LHCN-M2 (cell line): ENCODE data around the gene ANKRD49. TPM values are rescaled to one million over a fixed set of nuclear protein-coding genes. Genes with fewer than 3 reads are reported as not detected.

Experiments
- DNase-seq: peaks from one replicate; pipeline ENCODE4 v3.0.0-alpha.2; 2012; ENCODE audit warnings: low read depth
- polyA plus RNA-seq: library from polyadenylated mRNA; unstranded; fragments of >200 nt; gene quantifications from one replicate; pipeline ENCODE4 v1.2.1, GENCODE V29; 2012; ENCODE audit warnings: missing spikeins
- total RNA-seq: library from RNA; depleted of rRNA; stranded (reverse); fragments of >200 nt; gene quantifications from 2 replicates; pipeline ENCODE4 v1.2.3, GENCODE V29; 2014; rRNA removed

Gene ANKRD49, protein sequence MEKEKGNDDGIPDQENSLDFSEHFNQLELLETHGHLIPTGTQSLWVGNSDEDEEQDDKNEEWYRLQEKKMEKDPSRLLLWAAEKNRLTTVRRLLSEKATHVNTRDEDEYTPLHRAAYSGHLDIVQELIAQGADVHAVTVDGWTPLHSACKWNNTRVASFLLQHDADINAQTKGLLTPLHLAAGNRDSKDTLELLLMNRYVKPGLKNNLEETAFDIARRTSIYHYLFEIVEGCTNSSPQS
- total RNA-seq: 11.5 and 12.2 TPM in 2 replicates
- 3.6 TPM for polyA plus RNA-seq

DNA sequence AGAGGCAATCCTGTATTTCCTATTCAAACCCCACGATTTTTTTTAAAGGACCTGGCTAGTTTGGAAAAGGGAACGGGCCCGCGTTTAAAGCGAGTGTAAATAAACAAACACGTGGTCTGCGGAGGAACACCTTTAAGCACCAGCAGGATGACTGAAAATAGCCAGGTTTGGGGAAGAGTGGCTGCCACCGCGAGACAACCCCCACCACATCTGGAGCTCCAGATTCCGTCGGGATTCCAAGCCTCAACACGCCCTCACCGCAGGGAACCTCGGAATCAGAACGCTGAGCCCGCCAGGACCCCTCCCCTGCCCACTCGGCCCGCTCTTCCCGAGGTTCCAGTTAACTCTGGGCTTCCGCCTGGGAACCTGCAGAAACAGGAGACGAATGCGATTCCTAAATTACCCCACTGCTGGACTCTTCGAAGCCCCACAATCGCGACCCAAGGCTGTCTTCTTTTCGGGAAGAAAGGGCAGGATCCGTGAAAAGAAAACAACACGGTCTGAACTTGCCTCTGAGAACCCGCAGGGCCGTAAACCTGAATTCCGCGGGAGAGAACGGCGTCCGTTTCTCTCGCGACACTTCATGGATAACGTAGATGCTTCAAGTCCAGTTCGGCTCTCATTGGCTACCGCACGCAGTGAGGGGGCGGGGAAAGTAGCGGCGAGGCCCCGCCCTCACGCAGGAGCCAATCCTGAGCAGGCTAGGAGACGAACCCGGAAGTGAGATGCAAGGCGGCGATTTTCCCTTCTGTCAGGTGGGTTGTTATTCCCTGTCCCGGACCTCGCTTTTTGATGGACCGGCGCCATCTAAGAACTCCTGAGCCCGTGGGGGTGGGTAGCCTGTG lies at the start of gene ANKRD49, which contains the start of gene MRE11:
ANKRD49 (plus strand) TSS at position 704 of the 845 bp plus-strand sequence. CDS start 2,710 bp downstream, outside the sequence.
MRE11 (minus strand) TSS at position 564 of the 845 bp plus-strand sequence. CDS start 1,043 bp downstream, outside the sequence.
- DNase-seq: peak; percentile 96

DNA sequence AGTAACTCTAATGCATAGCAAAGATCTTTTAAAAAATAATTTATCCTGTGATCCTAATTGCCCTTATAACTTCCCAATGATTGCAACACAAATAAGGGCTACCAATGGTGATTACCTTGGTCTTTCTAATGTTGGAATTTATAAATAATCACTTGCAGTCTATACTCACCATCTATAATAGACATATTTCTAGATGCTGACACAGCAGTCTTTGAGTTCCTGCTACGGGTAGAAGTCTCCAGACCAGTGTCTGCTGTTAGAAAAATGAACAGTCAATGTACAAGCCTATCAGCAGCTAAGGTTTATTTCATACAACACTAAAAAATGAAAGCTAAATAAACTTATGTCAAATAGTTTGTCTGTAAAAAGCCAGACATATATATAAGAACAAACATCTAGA lies 48.1 kb upstream of the ANKRD49 start:
- DNase-seq: no peak

DNA sequence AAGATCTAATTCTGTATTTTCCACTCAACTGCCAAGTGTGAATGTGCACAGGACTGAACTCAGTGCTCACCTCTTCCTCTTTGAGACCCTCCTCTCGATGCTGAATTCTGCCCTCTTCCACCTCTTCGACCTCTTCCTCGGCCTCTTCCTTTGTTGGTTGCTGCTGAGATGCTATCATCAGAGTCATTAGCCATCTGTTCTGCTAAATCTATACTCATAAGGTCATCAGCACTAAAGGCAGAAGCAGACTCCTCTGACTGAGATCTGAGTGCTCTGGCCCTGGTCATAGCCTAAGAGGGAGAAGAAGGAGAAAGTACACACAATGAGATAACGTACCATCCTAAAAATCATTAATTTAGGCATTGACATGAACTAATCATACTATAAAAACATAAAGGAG lies 46.6 kb upstream of the ANKRD49 start:
- no peak for DNase-seq

DNA sequence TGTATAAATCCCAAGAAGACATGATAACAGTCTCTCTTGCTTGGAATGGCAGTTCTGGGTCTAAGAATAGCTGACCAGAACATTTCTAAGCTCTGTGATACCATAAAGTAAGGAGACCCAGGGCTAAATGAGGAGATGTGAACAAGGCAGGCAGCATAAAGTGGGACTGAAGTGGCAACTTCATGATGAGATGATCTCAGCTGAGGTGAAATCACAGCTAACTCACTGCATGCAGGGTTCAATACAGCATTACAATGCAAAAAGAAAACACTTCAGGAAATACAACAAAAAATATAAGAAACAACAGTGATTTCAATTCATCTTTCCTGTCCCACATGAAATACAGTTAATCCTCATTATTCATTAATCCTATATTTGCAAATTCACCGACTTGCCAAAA lies 44.8 kb upstream of the ANKRD49 start:
- DNase-seq: no peak

DNA sequence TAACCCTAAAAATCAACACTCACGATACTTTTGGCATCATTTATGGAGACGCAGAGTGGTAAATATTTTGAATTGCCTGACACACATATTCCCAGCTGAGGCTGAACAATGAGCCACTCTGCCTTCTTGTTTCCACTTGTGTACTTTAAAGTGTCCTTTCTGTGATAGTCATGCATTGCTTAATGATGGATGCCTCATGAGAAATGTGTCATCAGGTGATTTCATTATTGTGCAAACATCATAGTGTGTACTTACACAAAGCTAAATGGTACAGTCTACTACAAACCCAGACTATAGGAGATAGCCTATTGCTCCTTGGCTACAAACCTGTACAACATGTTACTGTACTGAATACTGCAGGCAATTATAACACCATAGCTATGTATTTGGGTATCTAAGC lies 44.3 kb upstream of the ANKRD49 start:
- peak; percentile 82 for DNase-seq

DNA sequence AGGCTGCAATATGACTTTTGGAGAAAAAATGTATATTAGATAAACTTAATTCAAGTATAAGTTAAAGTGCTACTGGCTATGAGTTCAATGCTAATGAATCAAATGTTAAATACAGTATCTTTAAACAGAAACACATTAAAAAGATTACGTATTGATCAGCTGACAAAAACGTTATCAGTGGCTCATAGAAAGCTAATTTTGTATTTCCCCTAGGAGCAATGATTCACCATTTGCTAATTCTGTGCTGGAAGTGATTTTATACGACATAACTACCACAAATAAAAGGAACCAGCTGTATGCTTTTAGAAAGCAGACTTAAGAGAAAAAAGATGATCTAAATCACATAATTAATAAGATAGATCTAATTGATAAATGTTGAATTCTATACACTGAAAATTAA lies 43.7 kb upstream of the ANKRD49 start:
- peak; percentile 19 for DNase-seq

DNA sequence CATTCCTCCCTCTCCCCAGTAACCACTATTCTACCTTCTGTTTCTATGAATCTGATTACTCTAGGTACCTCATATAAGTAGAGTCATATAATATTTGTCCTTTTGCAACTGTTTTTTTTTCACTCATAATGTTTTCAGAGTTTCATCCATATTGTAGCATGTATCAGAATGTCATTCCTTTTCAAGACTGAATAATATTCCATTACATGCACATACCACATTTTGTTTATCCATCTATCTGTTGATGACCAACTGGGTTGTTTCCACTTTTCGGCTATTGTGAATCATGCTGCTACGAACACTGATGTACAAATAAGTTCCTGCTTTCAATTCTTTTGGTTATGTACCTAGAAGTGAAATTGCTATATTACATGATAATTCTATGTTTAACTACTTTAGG lies 40.8 kb upstream of the ANKRD49 start:
- no peak for DNase-seq

DNA sequence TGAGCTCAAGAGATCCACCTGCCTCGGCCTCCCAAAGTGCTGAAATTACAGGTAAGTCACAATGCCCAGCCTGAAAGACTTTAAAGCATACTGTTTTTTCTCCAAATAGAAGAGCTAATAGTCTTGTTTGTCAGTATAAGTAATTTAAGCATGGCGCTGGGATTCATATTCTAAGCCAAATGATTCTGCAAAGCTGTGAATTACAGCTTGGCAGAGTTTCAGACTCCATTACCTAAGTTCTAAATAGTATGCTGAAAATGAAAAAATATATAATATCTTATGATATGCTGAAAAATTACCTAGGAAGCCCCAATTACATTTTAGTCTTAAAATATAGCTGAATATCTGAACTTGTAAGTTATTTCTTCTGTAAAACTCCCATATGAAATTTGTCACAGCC lies 39.5 kb upstream of the ANKRD49 start:
- no peak for DNase-seq

DNA sequence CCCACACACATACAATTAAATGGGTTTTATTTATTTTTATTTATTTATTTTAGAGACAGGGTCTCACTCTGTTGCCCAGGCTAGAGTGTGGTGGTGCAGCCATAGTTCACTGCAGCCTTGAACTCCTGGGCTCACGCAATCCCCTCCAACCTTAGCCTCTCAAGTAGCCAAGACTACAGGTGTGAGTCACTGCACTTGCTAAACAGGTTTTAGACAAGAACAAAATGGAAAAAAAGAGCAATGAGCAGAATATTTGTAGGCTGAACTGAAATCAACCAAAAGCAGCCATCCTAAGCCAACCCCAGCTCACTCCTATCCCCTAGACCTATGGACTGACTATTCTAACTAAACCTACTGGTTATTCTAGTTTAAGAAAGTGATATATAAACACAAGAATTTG lies 37.9 kb upstream of the ANKRD49 start:
- no peak for DNase-seq

DNA sequence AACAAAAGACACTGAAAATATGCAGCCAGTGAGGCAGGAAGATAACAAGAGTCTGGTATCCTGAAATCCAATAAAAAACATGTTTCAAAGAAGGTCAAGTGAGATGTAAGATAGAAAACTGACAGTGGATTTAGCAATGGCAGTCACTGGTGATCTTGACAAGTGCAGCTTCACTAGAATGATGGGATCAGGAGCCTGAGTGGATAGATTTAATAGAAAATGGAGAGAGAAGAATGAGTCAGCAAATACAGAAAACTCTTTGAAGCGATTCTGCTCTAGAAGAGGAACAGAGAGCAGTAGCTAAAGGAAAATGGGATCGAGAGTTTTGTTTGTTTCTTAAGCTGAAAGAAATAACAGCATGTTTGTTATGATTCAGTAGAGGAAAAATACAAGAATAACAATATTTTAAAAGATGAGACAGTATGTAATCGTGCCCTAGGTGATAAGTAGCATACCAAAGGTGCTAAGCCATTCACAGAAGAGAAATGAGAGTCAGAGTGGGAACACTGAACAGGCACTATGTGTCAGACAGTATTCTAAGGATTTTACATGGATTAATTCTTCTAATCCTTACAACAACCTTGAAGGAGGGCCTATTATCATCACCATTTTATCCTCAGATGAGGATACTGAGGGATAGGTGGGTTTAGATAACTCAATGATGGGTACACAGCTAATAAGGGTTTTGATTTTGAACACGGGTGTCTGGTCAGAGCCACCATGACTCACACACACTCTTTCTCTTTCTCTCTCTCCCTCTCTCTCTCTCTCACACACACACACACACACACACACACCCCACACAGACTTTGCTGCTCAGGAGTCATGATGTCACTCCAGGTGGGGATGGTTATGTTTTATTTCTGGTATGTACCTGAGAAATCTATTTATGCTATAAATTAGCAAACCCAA lies 36.4 kb upstream of the ANKRD49 start:
- no peak for DNase-seq

DNA sequence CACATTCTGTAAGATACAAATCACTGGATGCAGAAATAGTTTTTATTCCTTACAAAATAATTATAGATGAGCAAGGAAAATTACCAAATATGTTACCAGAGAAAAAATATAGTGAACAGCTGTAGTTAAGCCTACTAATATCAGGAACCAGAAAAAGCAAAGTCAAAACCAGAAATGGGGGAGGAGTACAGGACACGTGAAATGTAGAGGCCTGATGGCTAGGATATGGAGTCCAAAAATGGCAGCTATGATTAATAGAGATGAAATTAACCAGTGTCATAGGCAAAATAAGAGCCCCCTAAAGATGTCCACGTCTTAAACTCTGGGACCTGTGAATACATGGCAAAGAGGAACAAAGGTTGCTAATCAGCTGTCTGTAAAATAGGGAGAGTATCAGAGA lies 34.2 kb upstream of the ANKRD49 start:
- no peak for DNase-seq

DNA sequence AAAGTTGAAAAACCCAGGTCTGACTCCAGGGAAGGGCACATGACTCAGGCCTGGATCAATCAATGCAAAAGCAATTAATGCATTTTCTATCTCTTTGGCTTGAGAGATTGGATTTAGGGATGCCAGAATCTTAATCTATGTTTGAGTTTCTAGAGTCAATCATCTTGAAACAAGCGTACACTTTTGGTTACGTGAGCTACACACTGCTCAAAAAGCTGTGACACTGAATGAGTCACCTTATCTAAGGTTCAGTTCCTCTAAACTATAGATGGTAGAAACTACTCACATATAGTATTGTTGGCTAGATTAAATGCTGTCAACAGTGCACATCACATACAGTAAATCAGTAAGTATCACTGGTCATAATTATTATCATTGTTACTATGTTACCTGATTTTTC lies 24.4 kb upstream of the ANKRD49 start:
- no peak for DNase-seq

DNA sequence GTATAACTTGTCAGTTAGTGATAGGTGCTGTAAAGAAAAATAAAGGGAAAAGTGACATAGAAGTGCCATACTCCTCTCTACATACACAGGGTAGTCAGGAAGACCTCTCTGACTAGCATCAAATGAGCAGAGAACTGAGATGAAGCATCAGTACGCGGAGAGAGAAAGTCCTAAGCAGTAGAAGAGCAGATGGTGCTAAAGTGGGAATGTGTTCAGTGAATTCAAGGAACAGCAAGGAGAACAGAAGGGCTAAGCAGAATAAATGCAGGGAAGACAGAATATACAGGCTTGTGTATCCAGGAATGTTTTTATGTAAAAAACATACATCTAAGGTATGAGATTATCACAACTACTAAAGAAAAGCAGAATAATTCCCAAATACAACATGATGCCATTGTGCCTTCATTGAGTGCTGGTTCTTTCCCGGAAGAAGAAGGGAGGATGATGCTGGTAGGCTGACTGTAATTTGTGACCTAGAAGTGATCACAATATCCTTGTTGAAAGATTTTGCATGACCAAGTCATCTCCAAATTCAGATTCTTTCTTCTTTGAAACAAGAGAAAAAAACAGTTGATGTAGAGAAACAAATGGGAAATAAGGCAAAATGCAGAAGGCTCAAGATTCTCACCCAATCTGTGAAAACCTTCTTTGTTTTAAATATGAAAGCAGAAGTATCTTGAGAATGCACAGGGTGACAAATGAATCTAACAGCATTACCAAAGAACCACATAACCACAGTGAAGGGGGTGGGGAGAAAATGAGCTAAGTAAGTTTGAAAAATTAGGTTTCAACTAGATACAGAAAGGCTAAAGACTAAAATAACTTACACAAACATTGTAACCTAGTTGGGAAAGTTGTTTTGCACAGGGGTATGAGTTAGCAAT lies 20.6 kb upstream of the ANKRD49 start:
- DNase-seq: peak; percentile 44

DNA sequence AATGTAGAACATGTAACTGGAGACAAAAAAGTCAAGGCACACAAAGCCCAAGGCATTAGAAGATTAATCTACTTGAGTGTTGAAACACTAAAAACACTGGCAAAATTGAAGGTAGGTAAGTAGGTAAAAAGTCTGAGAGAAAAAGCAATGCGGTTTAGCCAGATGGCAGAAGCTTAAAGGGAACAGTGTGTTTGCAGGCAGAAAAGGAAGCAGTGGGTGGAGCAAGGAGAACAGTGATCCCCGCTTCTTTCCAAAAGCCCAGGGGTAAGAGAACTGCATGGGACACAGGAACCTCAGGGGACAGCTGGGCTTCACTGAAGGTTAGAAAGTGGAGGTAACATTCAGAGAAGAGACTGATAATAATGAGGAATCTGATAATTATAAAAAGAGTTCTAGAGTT lies 16.2 kb upstream of the ANKRD49 start:
- DNase-seq: no peak

DNA sequence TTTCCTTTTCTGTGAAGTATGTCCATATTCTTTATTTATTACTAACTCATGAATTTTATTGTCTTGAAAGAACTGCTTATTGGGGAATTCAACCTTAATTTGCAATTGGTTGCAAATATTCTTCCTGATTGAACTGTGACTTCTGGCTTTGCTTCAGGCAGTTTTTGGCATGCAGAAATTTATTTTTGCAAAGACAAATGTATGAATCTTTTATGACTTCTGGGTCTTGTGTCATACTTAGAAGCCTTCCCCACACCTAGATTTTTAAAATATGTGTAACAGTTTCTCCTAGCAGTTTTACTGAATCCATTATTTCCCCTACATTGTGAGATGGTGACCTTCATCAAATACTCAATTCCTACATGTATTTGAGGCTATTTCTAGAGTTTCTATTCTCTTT lies 12.4 kb upstream of the ANKRD49 start:
- DNase-seq: no peak

DNA sequence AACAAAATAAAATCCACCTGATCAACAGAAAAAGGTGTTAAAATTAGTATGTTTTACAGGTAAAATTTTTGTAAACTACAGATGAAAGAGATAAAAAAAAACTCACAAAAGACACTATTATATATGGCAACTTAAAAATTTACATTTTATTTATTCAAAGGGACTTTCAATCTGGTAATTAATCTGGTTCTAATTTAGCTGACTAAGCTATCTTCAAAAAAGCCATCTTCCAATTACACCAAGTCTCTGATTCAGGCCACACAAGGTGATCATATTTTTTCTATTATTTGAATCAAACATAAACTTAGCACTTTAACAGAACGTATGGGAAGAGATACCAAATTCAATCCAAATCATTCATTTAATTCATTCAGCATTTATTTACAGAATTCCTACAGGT lies 7.7 kb upstream of the ANKRD49 start:
- DNase-seq: no peak

DNA sequence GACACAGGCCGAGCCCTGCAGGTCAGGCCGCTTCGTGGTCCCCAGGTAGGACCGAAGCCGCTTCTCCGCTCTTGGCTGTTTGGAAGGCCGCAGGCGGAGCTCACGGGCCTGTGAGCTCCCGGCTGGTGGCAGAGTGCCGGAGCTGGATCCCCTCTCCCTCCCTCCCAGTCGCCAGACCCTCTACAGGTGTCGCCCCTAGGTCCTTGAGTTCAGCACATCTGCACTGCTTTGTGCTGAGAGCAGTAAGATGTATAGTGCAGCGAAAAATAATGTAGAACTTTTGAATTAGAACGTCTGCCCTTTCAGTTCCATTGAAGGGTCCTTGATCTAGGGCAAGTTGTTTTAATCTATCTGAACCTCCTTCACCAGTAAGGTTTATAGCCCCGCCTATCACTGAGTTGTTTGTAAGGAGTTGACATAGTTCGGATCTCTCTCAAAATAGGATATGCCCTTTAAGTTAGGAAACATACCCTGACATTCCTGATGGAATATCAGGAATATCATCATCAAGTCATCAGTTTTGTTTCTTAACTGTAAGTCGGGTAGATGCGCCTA lies 419 bp downstream of the ANKRD49 start:
- DNase-seq: no peak

DNA sequence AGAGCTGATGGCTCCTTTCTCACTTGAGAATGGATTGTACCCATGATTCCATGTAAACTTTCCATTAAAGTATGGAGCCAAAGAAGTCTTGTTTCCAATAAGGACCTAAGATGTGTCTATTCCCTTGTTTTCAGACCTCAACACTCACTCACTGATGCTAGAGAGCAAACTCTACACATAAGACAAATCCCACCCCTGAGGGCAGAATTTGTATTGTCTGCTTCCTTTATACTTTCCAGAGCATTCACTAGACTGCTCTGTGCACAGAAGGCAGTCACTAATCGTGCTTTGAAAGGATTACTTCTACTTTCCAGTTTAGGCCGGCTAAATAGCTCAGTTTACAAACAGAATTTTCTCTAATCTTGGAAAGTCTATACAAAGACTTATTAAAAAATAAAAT lies 6.4 kb downstream of the ANKRD49 start:
- no peak for DNase-seq

DNA sequence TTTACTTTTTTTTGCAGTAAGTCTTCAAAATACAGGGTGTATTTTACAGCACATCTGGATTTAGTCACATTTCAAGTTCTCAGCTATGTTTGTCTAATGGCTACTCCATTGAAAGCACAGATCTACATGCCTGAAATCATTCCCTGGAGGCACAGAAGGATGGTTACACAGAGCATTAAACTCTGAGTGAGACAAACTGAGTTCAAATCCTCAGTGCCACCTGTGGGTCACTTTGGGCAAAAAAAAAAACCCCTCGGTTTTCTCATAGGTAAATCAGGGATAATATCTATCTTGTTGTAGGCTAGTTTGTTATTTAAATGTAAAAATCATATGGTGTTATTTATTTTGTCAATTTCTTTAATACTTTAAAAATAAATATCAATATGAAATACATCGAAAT lies 7.7 kb downstream of the ANKRD49 start:
- DNase-seq: no peak

DNA sequence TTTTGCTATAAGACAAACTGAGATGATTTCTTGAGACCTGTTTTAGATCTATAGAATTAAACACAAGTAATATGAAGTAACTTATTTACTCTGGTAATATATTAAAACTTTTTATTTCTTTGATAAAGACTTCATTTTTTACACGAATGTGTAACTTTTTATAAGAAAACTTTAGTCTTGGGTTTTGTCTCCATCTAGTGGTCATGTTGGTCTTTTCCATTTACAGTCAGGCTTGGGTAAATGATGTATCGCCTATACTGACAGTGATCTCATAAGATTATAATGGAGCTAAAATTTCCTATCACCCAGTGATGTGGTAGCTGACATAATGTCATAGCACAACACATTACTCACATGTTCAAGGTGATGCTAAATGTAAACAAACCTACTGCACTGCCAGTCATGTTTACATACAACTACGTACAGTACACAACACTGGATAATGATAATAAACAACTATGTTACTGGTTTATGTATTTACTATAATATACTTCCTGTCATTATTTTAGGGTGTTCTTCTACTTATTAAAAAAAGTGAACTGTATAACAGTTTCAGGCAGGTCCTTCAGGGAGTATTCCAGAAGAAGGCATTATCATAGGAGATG lies 11.0 kb downstream of the ANKRD49 start:
- peak; percentile 55 for DNase-seq
